Upper lobe of right lung (tissue), 1 donor: ENCODE data around the gene NUTF2. TPM values are rescaled to one million over a fixed set of nuclear protein-coding genes. Genes with fewer than 3 reads are reported as not detected.
"Not testable (repeated sequence)": the region's sequence is repeated elsewhere in the genome, so short reads cannot be mapped to it uniquely, and the experiment has no call there.

ENCODE experiments used
- ATAC-seq: fragments of 200-7000 bp; cut with Tn5 transposase; one replicate; pipeline ENCODE4 v1.9.1; 2020; ENCODE audit warnings: mild to moderate bottlenecking, moderate library complexity
- DNase-seq: peaks from one replicate; pipeline ENCODE4 v3.0.0-alpha.2; 2020
- H3K27ac ChIP-seq: fragments of 200-600 bp; one replicate; pipeline ENCODE4 v1.8.0; 2022
- H3K27me3 ChIP-seq: fragments of 200-600 bp; one replicate; pipeline ENCODE4 v1.8.0; 2022; ENCODE audit warnings: mild to moderate bottlenecking
- H3K36me3 ChIP-seq: fragments of 200-600 bp; one replicate; pipeline ENCODE4 v1.8.0; 2022
- H3K4me1 ChIP-seq: fragments of 200-600 bp; one replicate; pipeline ENCODE4 v1.8.0; 2022
- H3K4me3 ChIP-seq: fragments of 200-600 bp; one replicate; pipeline ENCODE4 v1.8.0; 2022; ENCODE audit warnings: mild to moderate bottlenecking
- H3K9me3 ChIP-seq: fragments of 200-600 bp; one replicate; pipeline ENCODE4 v1.8.0; 2022
- CTCF ChIP-seq: fragments of 200-600 bp; IDR thresholded peaks from one replicate; pipeline ENCODE4 v1.8.0; 2022; ENCODE audit warnings: antibody characterized with exemption
- intact Hi-C: fragments of 100-400 bp; cut with DNase I; formaldehyde crosslinking; loops from one replicate; pipeline ENCODE4 v1.11.0; 2022
- total RNA-seq: library from RNA; stranded (reverse); fragmentation: NEBNext Ultra II Directional; extraction: Animal tissue kit (Norgen Biotek cat#: 25700); gene quantifications from one replicate; pipeline ENCODE4 v1.2.1, GENCODE V29; 2021
- donor health status: DM: no; HTN: yes; CAD: no; lungs with severe emphysema.

Gene NUTF2
- total RNA-seq, 1 donor from 2014 or later, result 55.0 TPM

- Histone ChIP-seq H3K36me3 (peaks cover 42% of the 10 kb centered on the region), H3K9me3 (no peaks in the 10 kb centered on the region), H3K4me3 (no peak overlapping the region), H3K4me1 (peaks cover 12% of the 10 kb centered on the region), H3K27me3 (no peaks in the 10 kb centered on the region), H3K27ac (no peak overlapping the region)
- intact Hi-C loops, result loop anchor here (10.0 kb wide), 1 partner anchor 96 kb away; no protein-coding TSS in a partner anchor
- DNase-seq (no peak), ATAC-seq (no peak)
- no peak for TF ChIP-seq CTCF
These were observed 18.1 kb upstream of the NUTF2 start for GRCh38 chr16:67828651-67829050.

GRCh38 chr16:67833030-67833414 lies 13.7 kb upstream of the NUTF2 start:
- no peak for TF ChIP-seq CTCF
- H3K4me1 ChIP-seq, result peaks cover 12% of the 10 kb centered on the region
- no peak for ATAC-seq
- DNase-seq, result no peak
- peak overlapping the region; percentile 61 for H3K27ac ChIP-seq
- H3K27me3 ChIP-seq, result no peaks in the 10 kb centered on the region
- H3K36me3 ChIP-seq, result peaks cover 41% of the 10 kb centered on the region
- peak overlapping the region; percentile 79 for H3K4me3 ChIP-seq
- no peaks in the 10 kb centered on the region for H3K9me3 ChIP-seq
- intact Hi-C loops, result no loop called here

- TF ChIP-seq CTCF, result no peak
- DNase-seq (peak; percentile 95), ATAC-seq (peak; percentile 98)
- Histone ChIP-seq H3K36me3 (peaks cover 36% of the 10 kb centered on the region), H3K4me1 (peaks cover 12% of the 10 kb centered on the region), H3K4me3 (peak overlapping the region; percentile 79), H3K9me3 (no peaks in the 10 kb centered on the region), H3K27ac (peak overlapping the region; percentile 61), H3K27me3 (no peaks in the 10 kb centered on the region)
- intact Hi-C loops, result no loop called here
These were observed 13.1 kb upstream of the NUTF2 start for GRCh38 chr16:67833415-67834241.

GRCh38 chr16:67834242-67834614 lies 12.5 kb upstream of the NUTF2 start:
- Histone ChIP-seq H3K36me3 (peaks cover 30% of the 10 kb centered on the region), H3K27ac (peak overlapping the region; percentile 55), H3K4me3 (peak overlapping the region; percentile 79), H3K27me3 (no peaks in the 10 kb centered on the region), H3K9me3 (no peaks in the 10 kb centered on the region), H3K4me1 (peaks cover 12% of the 10 kb centered on the region)
- no peak for TF ChIP-seq CTCF
- intact Hi-C loops, result no loop called here
- no peak for DNase-seq
- no peak for ATAC-seq

- intact Hi-C loops, H3K27me3 ChIP-seq, H3K36me3 ChIP-seq, H3K9me3 ChIP-seq, ATAC-seq, H3K4me3 ChIP-seq, DNase-seq, H3K27ac ChIP-seq: not testable (repeated sequence)
- peaks cover 12% of the 10 kb centered on the region for H3K4me1 ChIP-seq
These were observed 9.5 kb upstream of the NUTF2 start for GRCh38 chr16:67837190-67837589.

GRCh38 chr16:67837811-67838210 lies 8.9 kb upstream of the NUTF2 start:
- intact Hi-C loops, result no loop called here

More at GRCh38 chr16:67837811-67838210, 8.9 kb upstream of the NUTF2 start:
- Histone ChIP-seq H3K4me1 (peaks cover 6% of the 10 kb centered on the region), H3K4me3 (no peak overlapping the region), H3K27ac (no peak overlapping the region), H3K9me3 (no peaks in the 10 kb centered on the region), H3K36me3 (no peaks in the 10 kb centered on the region), H3K27me3 (no peaks in the 10 kb centered on the region)
- ATAC-seq (no peak), DNase-seq (no peak)
- no peak for TF ChIP-seq CTCF
